Natural killer cell (primary cell): ENCODE measurements around the gene HTD2. TPM values are rescaled to one million over a fixed set of nuclear protein-coding genes. Genes with fewer than 3 reads are reported as not detected.

Source experiments
- ATAC-seq, 3 donors: fragments of 150-1000 bp in 2 of 3; fragments of 200-7000 bp in 1 of 3; cut with Tn5 transposase; 1 replicate in 1 of 3; 2 replicates in 2 of 3; pipeline ENCODE4 v1.10.0; 2021; ENCODE audit warnings: mild to moderate bottlenecking in 2 of 3, moderate library complexity in 2 of 3
- DNase-seq, 2 donors: peaks; one replicate each; pipeline versions ENCODE4 v3.0.0 to v3.0.0-alpha.2; 2013 to 2021; ENCODE audit warnings: mixed read lengths in 1 of 2
- H3K27ac ChIP-seq: one replicate; pipeline ENCODE4 v1.5.1; 2013; ENCODE audit warnings: mild to moderate bottlenecking, low read length
- H3K27me3 ChIP-seq: one replicate; pipeline ENCODE4 v1.6.1; 2013; ENCODE audit warnings: low read length; ENCODE audit not compliant: control insufficient read depth, insufficient read depth
- H3K36me3 ChIP-seq: one replicate; pipeline ENCODE4 v1.6.1; 2013; ENCODE audit warnings: low read length; ENCODE audit not compliant: control insufficient read depth, insufficient read depth
- H3K4me1 ChIP-seq: one replicate; pipeline ENCODE4 v1.6.1; 2013; ENCODE audit warnings: low read length; ENCODE audit not compliant: control insufficient read depth, insufficient read depth
- H3K4me3 ChIP-seq: one replicate; pipeline ENCODE4 v1.5.1; 2013; ENCODE audit warnings: low read length
- H3K9me3 ChIP-seq: one replicate; pipeline ENCODE4 v1.6.1; 2013; ENCODE audit warnings: low read length; ENCODE audit not compliant: control insufficient read depth, insufficient read depth
- H3K27ac Mint-ChIP-seq, 2 donors: one replicate each; pipeline ENCODE4 v1.8.0; 2022; ENCODE audit warnings: mild to moderate bottlenecking in 2 of 2, mixed read lengths in 2 of 2, moderate library complexity in 1 of 2
- H3K27me3 Mint-ChIP-seq, 2 donors: one replicate each; pipeline ENCODE4 v1.8.0; 2022; ENCODE audit warnings: low read depth in 2 of 2, mixed read lengths in 2 of 2
- H3K36me3 Mint-ChIP-seq: one replicate; pipeline ENCODE4 v1.8.0; 2022; ENCODE audit warnings: mixed read lengths
- H3K4me1 Mint-ChIP-seq, 2 donors: one replicate each; pipeline ENCODE4 v1.8.0; 2022; ENCODE audit warnings: mixed read lengths in 2 of 2
- H3K4me3 Mint-ChIP-seq: one replicate; pipeline ENCODE4 v1.8.0; 2022; ENCODE audit warnings: mild to moderate bottlenecking, moderate library complexity, mixed read lengths
- H3K9me3 Mint-ChIP-seq, 2 donors: one replicate each; pipeline ENCODE4 v1.8.0; 2022; ENCODE audit warnings: mixed read lengths in 2 of 2
- CTCF ChIP-seq: fragments of 200-600 bp; IDR thresholded peaks from one replicate; pipeline ENCODE4 v1.8.0; 2022; ENCODE audit warnings: antibody characterized with exemption
- WGBS: methylation state at CpG from one replicate; pipeline ENCODE4 v1.1.7; 2013; ENCODE audit warnings: missing lambda C conversion rate; ENCODE audit not compliant: insufficient coverage; 5-methylcytosine and 5-hydroxymethylcytosine counted together
- intact Hi-C: fragments of 100-400 bp; cut with micrococcal nuclease; formaldehyde crosslinking; loops from one replicate; pipeline ENCODE4 v1.14.2; 2022
- total RNA-seq, 4 donors: library from RNA; stranded (reverse); fragments of 120-200 nt in 1 of 4; gene quantifications; one replicate each; pipeline versions ENCODE4 v1.2.3 to v1.2.4, GENCODE V29; 2013 to 2022

The HTD2 gene
- total RNA-seq, 3 donors from 2014 or later (not counting 1 experiment from before 2014, with no cell fraction given), result 3.3 to 5.5 (median 3.7) TPM

- H3K27me3 Mint-ChIP-seq, result no peaks in the 10 kb centered on the region
- intact Hi-C loops, result no loop called here
- H3K4me3 Mint-ChIP-seq, result no peak overlapping the region
- H3K4me3 ChIP-seq, result no peak overlapping the region
- WGBS, result 83% methylated on average over 3 of the region's 3 CpGs
- H3K4me1 ChIP-seq, result no peaks in the 10 kb centered on the region
- no peak for TF ChIP-seq CTCF
- H3K36me3 Mint-ChIP-seq, result peaks cover 7% of the 10 kb centered on the region
- no peaks in the 10 kb centered on the region for H3K9me3 Mint-ChIP-seq
- H3K9me3 ChIP-seq, result no peaks in the 10 kb centered on the region
- H3K27me3 ChIP-seq, result no peaks in the 10 kb centered on the region
- DNase-seq (no peak), ATAC-seq (no peak)
- peaks cover 0 to 6% of the 10 kb centered on the region in 2 donors for H3K4me1 Mint-ChIP-seq
- H3K27ac Mint-ChIP-seq, result no peak overlapping the region
- peaks cover 6% of the 10 kb centered on the region for H3K36me3 ChIP-seq
- no peak overlapping the region for H3K27ac ChIP-seq
Observed at GRCh38 chr3:58274027-58274614, 32.2 kb upstream of the HTD2 start.

- Histone ChIP-seq H3K36me3 (no peaks in the 10 kb centered on the region), H3K4me3 (no peak overlapping the region), H3K4me1 (no peaks in the 10 kb centered on the region), H3K27me3 (no peaks in the 10 kb centered on the region), H3K27ac (no peak overlapping the region), H3K9me3 (no peaks in the 10 kb centered on the region)
- no peak for ATAC-seq
- intact Hi-C loops, result no loop called here
- WGBS, result 93% methylated on average over 7 of the region's 7 CpGs
- H3K4me1 Mint-ChIP-seq, result peaks cover 0 to 6% of the 10 kb centered on the region in 2 donors
- no peak overlapping the region for H3K4me3 Mint-ChIP-seq
- TF ChIP-seq CTCF, result no peak
- no peak overlapping the region for H3K27ac Mint-ChIP-seq
- peaks cover 7% of the 10 kb centered on the region for H3K36me3 Mint-ChIP-seq
- DNase-seq, result no peak
- H3K9me3 Mint-ChIP-seq, result no peaks in the 10 kb centered on the region
- no peaks in the 10 kb centered on the region for H3K27me3 Mint-ChIP-seq
Observed at GRCh38 chr3:58281069-58281468, 25.3 kb upstream of the HTD2 start.

GRCh38 chr3:58285334-58285733 lies 21.0 kb upstream of the HTD2 start:
- intact Hi-C loops, result no loop called here
- H3K36me3 Mint-ChIP-seq, result peaks cover 7% of the 10 kb centered on the region
- Histone ChIP-seq H3K4me1 (no peaks in the 10 kb centered on the region), H3K27ac (no peak overlapping the region), H3K4me3 (no peak overlapping the region), H3K9me3 (no peaks in the 10 kb centered on the region), H3K36me3 (no peaks in the 10 kb centered on the region), H3K27me3 (no peaks in the 10 kb centered on the region)
- H3K27ac Mint-ChIP-seq, result no peak overlapping the region
- no peak for TF ChIP-seq CTCF
- no peaks in the 10 kb centered on the region for H3K4me1 Mint-ChIP-seq
- no peaks in the 10 kb centered on the region for H3K9me3 Mint-ChIP-seq
- H3K4me3 Mint-ChIP-seq, result no peak overlapping the region
- H3K27me3 Mint-ChIP-seq, result no peaks in the 10 kb centered on the region
- WGBS, result 91% methylated on average over 7 of the region's 7 CpGs
- ATAC-seq (no peak), DNase-seq (no peak)

- peaks cover 7% of the 10 kb centered on the region for H3K36me3 Mint-ChIP-seq
- H3K27me3 Mint-ChIP-seq, result no peaks in the 10 kb centered on the region
- no peak overlapping the region for H3K27ac Mint-ChIP-seq
- no peaks in the 10 kb centered on the region for H3K36me3 ChIP-seq
- H3K27me3 ChIP-seq, result no peaks in the 10 kb centered on the region
- H3K4me3 ChIP-seq, result no peak overlapping the region
- 95% methylated on average over 6 of the region's 6 CpGs for WGBS
- intact Hi-C loops, result no loop called here
- H3K9me3 Mint-ChIP-seq, result no peaks in the 10 kb centered on the region
- H3K9me3 ChIP-seq, result no peaks in the 10 kb centered on the region
- TF ChIP-seq CTCF, result no peak
- ATAC-seq (no peak), DNase-seq (no peak)
- no peaks in the 10 kb centered on the region for H3K4me1 ChIP-seq
- H3K4me3 Mint-ChIP-seq, result no peak overlapping the region
- no peaks in the 10 kb centered on the region for H3K4me1 Mint-ChIP-seq
- H3K27ac ChIP-seq, result no peak overlapping the region
Observed at GRCh38 chr3:58287354-58287753, 19.0 kb upstream of the HTD2 start.
